Neural progenitor cell (in vitro differentiated cells): ENCODE data around the gene FBXW7. TPM values are rescaled to one million over a fixed set of nuclear protein-coding genes. Genes with fewer than 3 reads are reported as not detected.

Experiments
- DNase-seq: peaks from one replicate; pipeline ENCODE4 v3.0.0-alpha.2; 2016; ENCODE audit warnings: low spot score
- H2AFZ ChIP-seq: fragments of 200-600 bp; sonication (generic); replicated peaks from 2 replicates; pipeline ENCODE4 v1.6.1; 2016; ENCODE audit warnings: antibody characterized with exemption
- H3F3A ChIP-seq: fragments of 200-600 bp; sonication (generic); 2 replicates; pipeline ENCODE4 v1.6.1; 2016; ENCODE audit warnings: antibody characterized with exemption, low read depth
- H3K27ac ChIP-seq: fragments of 200-600 bp; sonication (generic); 2 replicates; pipeline ENCODE4 v1.5.1; 2016; ENCODE audit warnings: mild to moderate bottlenecking
- H3K27me3 ChIP-seq: fragments of 200-600 bp; sonication (generic); 2 replicates; pipeline ENCODE4 v1.6.1; 2016; ENCODE audit warnings: mild to moderate bottlenecking, moderate library complexity
- H3K36me3 ChIP-seq: fragments of 200-600 bp; sonication (generic); 2 replicates; pipeline ENCODE4 v1.5.1; 2016
- H3K4me1 ChIP-seq: fragments of 200-600 bp; sonication (generic); 2 replicates; pipeline ENCODE4 v1.6.1; 2016; ENCODE audit warnings: mixed run types
- H3K4me2 ChIP-seq: fragments of 200-600 bp; sonication (generic); 2 replicates; pipeline ENCODE4 v1.6.1; 2016
- H3K4me3 ChIP-seq: fragments of 200-600 bp; sonication (generic); 2 replicates; pipeline ENCODE4 v1.5.1; 2016
- H3K79me2 ChIP-seq: fragments of 200-600 bp; sonication (generic); 2 replicates; pipeline ENCODE4 v1.6.1; 2016; ENCODE audit warnings: low read depth
- H3K9ac ChIP-seq: fragments of 200-600 bp; sonication (generic); 2 replicates; pipeline ENCODE4 v1.6.1; 2016
- H3K9me3 ChIP-seq: fragments of 200-600 bp; sonication (generic); 2 replicates; pipeline ENCODE4 v1.5.1; 2016; ENCODE audit warnings: low read depth
- H4K20me1 ChIP-seq: fragments of 200-600 bp; sonication (generic); 2 replicates; pipeline ENCODE4 v1.6.1; 2016; ENCODE audit warnings: low read depth
- H3K27ac Mint-ChIP-seq: 3 replicates; pipeline ENCODE4 v1.8.0; 2021; ENCODE audit warnings: mixed read lengths
- H3K27me3 Mint-ChIP-seq: 2 replicates; pipeline ENCODE4 v1.8.0; 2022; ENCODE audit warnings: low read depth, mild to moderate bottlenecking, inconsistent platforms, moderate library complexity, mixed read lengths; ENCODE audit not compliant: insufficient read depth
- H3K36me3 Mint-ChIP-seq: 3 replicates; pipeline ENCODE4 v1.8.0; 2021; ENCODE audit warnings: mixed read lengths
- H3K4me1 Mint-ChIP-seq: 3 replicates; pipeline ENCODE4 v1.8.0; 2021; ENCODE audit warnings: mixed read lengths
- H3K4me3 Mint-ChIP-seq: 3 replicates; pipeline ENCODE4 v1.8.0; 2021; ENCODE audit warnings: mild to moderate bottlenecking, moderate library complexity, mixed read lengths
- H3K9me3 Mint-ChIP-seq: 3 replicates; pipeline ENCODE4 v1.8.0; 2020; ENCODE audit warnings: mixed read lengths
- EZH2 ChIP-seq: fragments of 200-600 bp; sonication (generic); IDR thresholded peaks from 2 replicates; pipeline ENCODE4 v1.6.1; 2017; ENCODE audit warnings: antibody characterized with exemption, mild to moderate bottlenecking, moderate library complexity
- EZH2phosphoT487 ChIP-seq: fragments of 200-600 bp; sonication (generic); IDR thresholded peaks from 2 replicates; pipeline ENCODE4 v1.6.1; 2017; ENCODE audit warnings: antibody characterized with exemption
- total RNA-seq: library from RNA; depleted of rRNA; stranded (reverse); fragments of >200 nt; gene quantifications from 2 replicates; pipeline ENCODE4 v1.2.3, GENCODE V29; 2015; ENCODE audit warnings: low replicate concordance
- TF ChIP-seq, protein P1 (sequence below): fragments of 200-600 bp; sonication (generic); IDR thresholded peaks from 2 replicates; pipeline ENCODE4 v1.5.1; 2017; ENCODE audit warnings: antibody characterized with exemption, mild to moderate bottlenecking

Gene FBXW7
- total RNA-seq, 1 donor from 2014 or later: 43.9 TPM

DNA sequence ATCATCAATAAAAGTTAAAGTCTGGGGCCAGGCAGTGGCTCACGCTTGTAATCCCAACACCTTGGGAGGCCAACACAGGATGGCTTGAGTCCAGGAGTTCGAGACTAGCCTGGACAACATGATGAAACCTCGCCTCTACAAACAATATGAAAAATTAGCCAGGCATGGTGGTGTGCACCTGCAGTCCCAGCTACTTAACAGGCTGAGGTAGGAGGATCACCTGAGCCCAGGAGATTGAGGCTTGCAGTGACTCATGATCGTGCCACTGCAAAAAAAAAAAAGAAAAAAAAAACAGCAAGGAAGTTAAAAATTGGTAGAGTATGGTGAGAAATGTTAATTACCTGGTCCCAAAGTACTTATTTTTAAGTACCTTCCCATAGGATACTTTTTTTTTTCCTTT lies 27.5 kb downstream of the FBXW7 start:
- Histone ChIP-seq H3K4me1 (no peaks in the 10 kb centered on the region), H3F3A (no peaks in the 10 kb centered on the region), H3K27me3 (no peaks in the 10 kb centered on the region), H4K20me1 (no peaks in the 10 kb centered on the region), H3K9me3 (no peaks in the 10 kb centered on the region), H2AFZ (no peak overlapping the region), H3K79me2 (peaks cover 81% of the 10 kb centered on the region), H3K36me3 (no peaks in the 10 kb centered on the region), H3K9ac (no peak overlapping the region), H3K4me3 (no peak overlapping the region), H3K4me2 (no peak overlapping the region), H3K27ac (no peak overlapping the region)
- TF ChIP-seq EZH2: no peak
- no peak for TF ChIP-seq EZH2phosphoT487
- TF ChIP-seq, protein P1, sequence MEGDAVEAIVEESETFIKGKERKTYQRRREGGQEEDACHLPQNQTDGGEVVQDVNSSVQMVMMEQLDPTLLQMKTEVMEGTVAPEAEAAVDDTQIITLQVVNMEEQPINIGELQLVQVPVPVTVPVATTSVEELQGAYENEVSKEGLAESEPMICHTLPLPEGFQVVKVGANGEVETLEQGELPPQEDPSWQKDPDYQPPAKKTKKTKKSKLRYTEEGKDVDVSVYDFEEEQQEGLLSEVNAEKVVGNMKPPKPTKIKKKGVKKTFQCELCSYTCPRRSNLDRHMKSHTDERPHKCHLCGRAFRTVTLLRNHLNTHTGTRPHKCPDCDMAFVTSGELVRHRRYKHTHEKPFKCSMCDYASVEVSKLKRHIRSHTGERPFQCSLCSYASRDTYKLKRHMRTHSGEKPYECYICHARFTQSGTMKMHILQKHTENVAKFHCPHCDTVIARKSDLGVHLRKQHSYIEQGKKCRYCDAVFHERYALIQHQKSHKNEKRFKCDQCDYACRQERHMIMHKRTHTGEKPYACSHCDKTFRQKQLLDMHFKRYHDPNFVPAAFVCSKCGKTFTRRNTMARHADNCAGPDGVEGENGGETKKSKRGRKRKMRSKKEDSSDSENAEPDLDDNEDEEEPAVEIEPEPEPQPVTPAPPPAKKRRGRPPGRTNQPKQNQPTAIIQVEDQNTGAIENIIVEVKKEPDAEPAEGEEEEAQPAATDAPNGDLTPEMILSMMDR: no peak
- H3K36me3 Mint-ChIP-seq: peaks cover 2% of the 10 kb centered on the region
- H3K4me1 Mint-ChIP-seq: no peaks in the 10 kb centered on the region
- no peaks in the 10 kb centered on the region for H3K9me3 Mint-ChIP-seq
- H3K4me3 Mint-ChIP-seq: no peak overlapping the region
- DNase-seq: no peak
- no peak overlapping the region for H3K27ac Mint-ChIP-seq
- H3K27me3 Mint-ChIP-seq: no peaks in the 10 kb centered on the region

GRCh38 chr4:152503653-152504290 lies 32.1 kb downstream of the FBXW7 start:
- no peak for DNase-seq
- Histone ChIP-seq H3F3A (no peaks in the 10 kb centered on the region), H3K4me2 (no peak overlapping the region), H3K36me3 (no peaks in the 10 kb centered on the region), H3K4me3 (no peak overlapping the region), H2AFZ (no peak overlapping the region), H4K20me1 (no peaks in the 10 kb centered on the region), H3K9ac (no peak overlapping the region), H3K27me3 (no peaks in the 10 kb centered on the region), H3K27ac (no peak overlapping the region), H3K4me1 (no peaks in the 10 kb centered on the region), H3K79me2 (peaks cover 61% of the 10 kb centered on the region), H3K9me3 (no peaks in the 10 kb centered on the region)
- Mint-ChIP-seq H3K27me3 (no peaks in the 10 kb centered on the region), H3K27ac (no peak overlapping the region), H3K36me3 (peaks cover 2% of the 10 kb centered on the region), H3K9me3 (no peaks in the 10 kb centered on the region), H3K4me3 (no peak overlapping the region), H3K4me1 (no peaks in the 10 kb centered on the region)
- no peak for TF ChIP-seq EZH2phosphoT487
- TF ChIP-seq, protein P1: no peak
- TF ChIP-seq EZH2: no peak

GRCh38 chr4:152501846-152502536 lies 33.9 kb downstream of the FBXW7 start:
- Histone ChIP-seq H2AFZ (no peak overlapping the region), H3K9ac (no peak overlapping the region), H3K4me3 (no peak overlapping the region), H3K9me3 (no peaks in the 10 kb centered on the region), H3K27ac (no peak overlapping the region), H3K4me1 (no peaks in the 10 kb centered on the region), H3K4me2 (no peak overlapping the region), H3F3A (no peaks in the 10 kb centered on the region), H4K20me1 (no peaks in the 10 kb centered on the region), H3K79me2 (peaks cover 64% of the 10 kb centered on the region), H3K36me3 (no peaks in the 10 kb centered on the region), H3K27me3 (no peaks in the 10 kb centered on the region)
- TF ChIP-seq, protein P1: no peak
- no peak for TF ChIP-seq EZH2phosphoT487
- TF ChIP-seq EZH2: no peak
- no peaks in the 10 kb centered on the region for H3K4me1 Mint-ChIP-seq
- peaks cover 2% of the 10 kb centered on the region for H3K9me3 Mint-ChIP-seq
- H3K27me3 Mint-ChIP-seq: no peaks in the 10 kb centered on the region
- H3K27ac Mint-ChIP-seq: no peak overlapping the region
- H3K36me3 Mint-ChIP-seq: peaks cover 4% of the 10 kb centered on the region
- no peak for DNase-seq
- no peak overlapping the region for H3K4me3 Mint-ChIP-seq
